ENCODE results near the gene PINLYP. TPM values are rescaled to one million over a fixed set of nuclear protein-coding genes. Genes with fewer than 3 reads are reported as not detected.

The PINLYP gene
- total and polyA plus RNA-seq, 2 donors (not counting 3 experiments of a cell fraction or from before 2014, with no cell fraction given): 5.5 TPM

- BruUV-seq (replicated peaks): no TSS peak
- Histone ChIP-seq H3K9me3 (replicated peaks; ENCODE audit: control insufficient read depth, insufficient read depth, low read length) (no peaks in the 10 kb centered on the region), H3K4me3 (replicated peaks in 1 of 3; ENCODE audit: insufficient read depth in 1 of 3, low read depth in 1 of 3, low read length in 3 of 3) (no peak overlapping the region), H3K9me1 (replicated peaks; ENCODE audit: control insufficient read depth, extremely low read depth, insufficient read depth, low read length) (no peaks in the 10 kb centered on the region), H2AFZ (ENCODE audit: low read depth, low read length) (no peak overlapping the region), H3K4me1 (ENCODE audit: control insufficient read depth, extremely low read depth, insufficient read depth, low read length) (peaks cover 18% of the 10 kb centered on the region), H3K27me3 (ENCODE audit: control insufficient read depth in 2 of 2, insufficient read depth in 2 of 2, low read length in 2 of 2) (no peaks in the 10 kb centered on the region), H4K20me1 (replicated peaks; ENCODE audit: control insufficient read depth, extremely low read depth, insufficient read depth, low read length) (no peaks in the 10 kb centered on the region), H3K36me3 (ENCODE audit: control insufficient read depth in 2 of 2, extremely low read depth in 1 of 2, insufficient read depth in 2 of 2, low read length in 2 of 2) (peaks cover 9 to 27% of the 10 kb centered on the region in 2 experiments), H3K79me2 (ENCODE audit: control insufficient read depth, insufficient read depth, low read length) (peaks cover 33% of the 10 kb centered on the region), H3K4me2 (ENCODE audit: insufficient read depth, low read length) (no peak overlapping the region), H3K9ac (replicated peaks; ENCODE audit: extremely low read depth, insufficient read depth, low read length) (no peak overlapping the region), H3K27ac (ENCODE audit: insufficient read depth, low read depth, low read length) (no peak overlapping the region)
- ChIA-PET POLR2A (no interaction called here), CTCF (interaction anchor here (0.5 to 5.7 kb wide), 3 partner anchors 38 to 146 kb away, joined by 3 to 158 read pairs (median 4); no protein-coding TSS in a partner anchor)
- no peak for TF ChIP-seq POLR2AphosphoS5 (IDR thresholded peaks at IDR 0.05; ENCODE audit: insufficient read depth, low read depth, low read length)
- TF ChIP-seq, protein P1, sequence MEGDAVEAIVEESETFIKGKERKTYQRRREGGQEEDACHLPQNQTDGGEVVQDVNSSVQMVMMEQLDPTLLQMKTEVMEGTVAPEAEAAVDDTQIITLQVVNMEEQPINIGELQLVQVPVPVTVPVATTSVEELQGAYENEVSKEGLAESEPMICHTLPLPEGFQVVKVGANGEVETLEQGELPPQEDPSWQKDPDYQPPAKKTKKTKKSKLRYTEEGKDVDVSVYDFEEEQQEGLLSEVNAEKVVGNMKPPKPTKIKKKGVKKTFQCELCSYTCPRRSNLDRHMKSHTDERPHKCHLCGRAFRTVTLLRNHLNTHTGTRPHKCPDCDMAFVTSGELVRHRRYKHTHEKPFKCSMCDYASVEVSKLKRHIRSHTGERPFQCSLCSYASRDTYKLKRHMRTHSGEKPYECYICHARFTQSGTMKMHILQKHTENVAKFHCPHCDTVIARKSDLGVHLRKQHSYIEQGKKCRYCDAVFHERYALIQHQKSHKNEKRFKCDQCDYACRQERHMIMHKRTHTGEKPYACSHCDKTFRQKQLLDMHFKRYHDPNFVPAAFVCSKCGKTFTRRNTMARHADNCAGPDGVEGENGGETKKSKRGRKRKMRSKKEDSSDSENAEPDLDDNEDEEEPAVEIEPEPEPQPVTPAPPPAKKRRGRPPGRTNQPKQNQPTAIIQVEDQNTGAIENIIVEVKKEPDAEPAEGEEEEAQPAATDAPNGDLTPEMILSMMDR (IDR thresholded peaks at IDR 0.05; ENCODE audit: extremely low read depth in 1 of 2, insufficient read depth in 1 of 2, low read depth in 1 of 2, low read length in 2 of 2): no peak
- TF ChIP-seq JUN (IDR thresholded peaks at IDR 0.05; ENCODE audit: borderline replicate concordance, insufficient read depth, insufficient read length, low read depth): no peak
- TF ChIP-seq GATA2 (IDR thresholded peaks at IDR 0.05; ENCODE audit: insufficient read depth, insufficient read length, low read depth, low read length): no peak
- no peak for TF ChIP-seq FOS (IDR thresholded peaks at IDR 0.05; ENCODE audit: borderline replicate concordance, insufficient read depth, low read length)
- no peak for TF ChIP-seq EZH2 (IDR thresholded peaks at IDR 0.05; ENCODE audit: borderline replicate concordance, low read depth, low read length, severe bottlenecking)
- TF ChIP-seq MYC (IDR thresholded peaks at IDR 0.05; ENCODE audit: low read depth, low read length): no peak
- TF ChIP-seq POLR2A (IDR thresholded peaks at IDR 0.05; ENCODE audit: low read depth, low read length): no peak
- no peak for TF ChIP-seq MAX (IDR thresholded peaks at IDR 0.05; ENCODE audit: insufficient read depth, insufficient read length)
- no peak for DNase-seq (ENCODE audit: low read depth, low spot score)
- dilution Hi-C loops (cut with MboI; ENCODE audit: extremely low pct_ligation_motif_present, low sequenced_read_pairs): no loop called here
- intact Hi-C loops (cut with micrococcal nuclease): no loop called here
- FAIRE-seq: no peak
Observed at GRCh38 chr19:43592800-43593350, 17.3 kb downstream of the PINLYP start.

Data from endothelial cell of umbilical vein (primary cell).